MCF 10A (cell line): ENCODE measurements around the gene ATP7B. TPM values are rescaled to one million over a fixed set of nuclear protein-coding genes. Genes with fewer than 3 reads are reported as not detected.

Experiments
- BruUV-seq: library from RNA; stranded (reverse); fragments of 400-500 nt; replicated peaks from 2 replicates; lab custom pipeline; 2021; lab: Mats Ljungman, UMichigan
- CTCF ChIA-PET: fragments of 300-600 bp; sonication (Branson Sonifier 250); formaldehyde crosslinking; extraction: SDS; loops from one replicate; lab custom pipeline; 2021; ENCODE audit warnings: antibody characterized with exemption, inconsistent platforms; lab: Yijun Ruan, JAX
- POLR2A ChIA-PET: fragments of 300-600, 350-650 bp; sonication (Branson Sonifier 250); formaldehyde crosslinking; extraction: SDS; loops from one replicate; lab custom pipeline; 2020; ENCODE audit warnings: antibody characterized with exemption, inconsistent platforms; lab: Yijun Ruan, JAX
- DNase-seq: peaks from one replicate; pipeline ENCODE4 v3.0.0-alpha.2; 2018; ENCODE audit not compliant: unreplicated experiment
- H3K27ac Mint-ChIP-seq: one replicate; pipeline ENCODE4 v1.8.0; 2022; ENCODE audit warnings: mild to moderate bottlenecking, low read depth, mixed read lengths; ENCODE audit not compliant: unreplicated experiment
- H3K27me3 Mint-ChIP-seq: one replicate; pipeline ENCODE4 v1.8.0; 2022; ENCODE audit warnings: mixed read lengths; ENCODE audit not compliant: insufficient read depth, unreplicated experiment
- H3K36me3 Mint-ChIP-seq: one replicate; pipeline ENCODE4 v1.8.0; 2022; ENCODE audit warnings: mild to moderate bottlenecking, moderate library complexity, mixed read lengths; ENCODE audit not compliant: insufficient read depth, unreplicated experiment
- H3K4me1 Mint-ChIP-seq: one replicate; pipeline ENCODE4 v1.8.0; 2022; ENCODE audit warnings: mixed read lengths; ENCODE audit not compliant: insufficient read depth, unreplicated experiment
- H3K4me3 Mint-ChIP-seq: one replicate; pipeline ENCODE4 v1.8.0; 2022; ENCODE audit warnings: mild to moderate bottlenecking, moderate library complexity, mixed read lengths; ENCODE audit not compliant: unreplicated experiment
- H3K9me3 Mint-ChIP-seq: one replicate; pipeline ENCODE4 v1.8.0; 2022; ENCODE audit warnings: mixed read lengths; ENCODE audit not compliant: unreplicated experiment
- intact Hi-C: fragments of 100-400 bp; cut with micrococcal nuclease; formaldehyde crosslinking; loops from 2 replicates; pipeline ENCODE4 v1.14.1; 2022
- total RNA-seq: library from RNA; stranded (reverse); gene quantifications from 2 replicates; pipeline ENCODE4 v1.2.3, GENCODE V29; 2022
- TF ChIP-seq, protein P1 (sequence below): fragments of 200-600 bp; IDR thresholded peaks from one replicate; pipeline ENCODE4 v1.8.0; 2022; ENCODE audit warnings: antibody characterized with exemption, mild to moderate bottlenecking; ENCODE audit not compliant: unreplicated experiment

The ATP7B gene
- total RNA-seq, 1 experiment from 2014 or later: 3.2 TPM

- DNase-seq: no peak
- H3K4me3 Mint-ChIP-seq: no peak overlapping the region
- H3K27ac Mint-ChIP-seq: no peak overlapping the region
- ChIA-PET POLR2A (no interaction called here), CTCF (interaction anchor here (0.6 to 1.1 kb wide), 3 partner anchors 8 to 219 kb away, joined by 3 read pairs; no protein-coding TSS in a partner anchor)
- H3K4me1 Mint-ChIP-seq: no peaks in the 10 kb centered on the region
- H3K36me3 Mint-ChIP-seq: no peaks in the 10 kb centered on the region
- intact Hi-C loops: no loop called here
- TF ChIP-seq, protein P1, sequence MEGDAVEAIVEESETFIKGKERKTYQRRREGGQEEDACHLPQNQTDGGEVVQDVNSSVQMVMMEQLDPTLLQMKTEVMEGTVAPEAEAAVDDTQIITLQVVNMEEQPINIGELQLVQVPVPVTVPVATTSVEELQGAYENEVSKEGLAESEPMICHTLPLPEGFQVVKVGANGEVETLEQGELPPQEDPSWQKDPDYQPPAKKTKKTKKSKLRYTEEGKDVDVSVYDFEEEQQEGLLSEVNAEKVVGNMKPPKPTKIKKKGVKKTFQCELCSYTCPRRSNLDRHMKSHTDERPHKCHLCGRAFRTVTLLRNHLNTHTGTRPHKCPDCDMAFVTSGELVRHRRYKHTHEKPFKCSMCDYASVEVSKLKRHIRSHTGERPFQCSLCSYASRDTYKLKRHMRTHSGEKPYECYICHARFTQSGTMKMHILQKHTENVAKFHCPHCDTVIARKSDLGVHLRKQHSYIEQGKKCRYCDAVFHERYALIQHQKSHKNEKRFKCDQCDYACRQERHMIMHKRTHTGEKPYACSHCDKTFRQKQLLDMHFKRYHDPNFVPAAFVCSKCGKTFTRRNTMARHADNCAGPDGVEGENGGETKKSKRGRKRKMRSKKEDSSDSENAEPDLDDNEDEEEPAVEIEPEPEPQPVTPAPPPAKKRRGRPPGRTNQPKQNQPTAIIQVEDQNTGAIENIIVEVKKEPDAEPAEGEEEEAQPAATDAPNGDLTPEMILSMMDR: no peak
- BruUV-seq: no TSS peak
- no peaks in the 10 kb centered on the region for H3K27me3 Mint-ChIP-seq
- no peaks in the 10 kb centered on the region for H3K9me3 Mint-ChIP-seq
Observed at GRCh38 chr13:51926528-51926885, 84.7 kb downstream of the ATP7B start.

DNA sequence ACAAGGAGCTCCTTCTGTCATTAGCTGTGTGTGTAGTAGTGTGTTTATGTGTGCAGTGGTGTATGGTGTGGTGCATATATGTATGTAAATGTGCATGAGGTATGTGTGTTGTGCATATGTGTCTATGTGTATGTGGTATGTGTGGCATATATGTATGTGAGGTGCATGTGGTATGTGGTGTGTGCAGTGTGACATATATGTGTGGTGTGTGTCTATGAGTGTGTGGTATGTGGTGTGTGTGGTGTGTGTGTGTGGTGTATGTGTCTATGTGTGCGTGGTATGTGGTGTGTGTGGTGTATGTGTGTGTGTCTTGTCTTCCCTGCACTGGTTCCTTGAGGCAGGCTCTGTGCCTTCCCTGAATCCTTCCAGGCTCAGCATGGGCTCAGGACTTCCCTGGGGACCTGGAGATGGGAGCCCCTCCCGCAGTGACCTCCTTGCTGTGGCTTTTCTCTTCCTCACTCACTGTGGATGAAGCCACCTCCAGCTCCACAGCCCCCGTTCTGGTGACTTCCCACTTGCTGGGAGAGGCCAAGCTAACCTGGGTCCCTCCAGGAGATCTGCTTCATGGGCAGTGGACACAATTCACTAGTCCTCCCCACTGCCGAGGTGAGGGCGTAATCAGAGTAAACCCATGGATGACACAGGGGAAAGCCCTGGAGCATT lies 85.3 kb downstream of the ATP7B start:
- Mint-ChIP-seq H3K4me1 (no peaks in the 10 kb centered on the region), H3K36me3 (no peaks in the 10 kb centered on the region), H3K27ac (no peak overlapping the region), H3K9me3 (no peaks in the 10 kb centered on the region), H3K4me3 (no peak overlapping the region), H3K27me3 (no peaks in the 10 kb centered on the region)
- TF ChIP-seq, protein P1: no peak
- CTCF ChIA-PET: interaction anchor here (0.6 to 1.1 kb wide), 5 partner anchors 8 to 867 kb away, joined by 3 read pairs; no protein-coding TSS in a partner anchor
- BruUV-seq: no TSS peak
- POLR2A ChIA-PET: no interaction called here
- DNase-seq: no peak
- intact Hi-C loops: no loop called here

DNA sequence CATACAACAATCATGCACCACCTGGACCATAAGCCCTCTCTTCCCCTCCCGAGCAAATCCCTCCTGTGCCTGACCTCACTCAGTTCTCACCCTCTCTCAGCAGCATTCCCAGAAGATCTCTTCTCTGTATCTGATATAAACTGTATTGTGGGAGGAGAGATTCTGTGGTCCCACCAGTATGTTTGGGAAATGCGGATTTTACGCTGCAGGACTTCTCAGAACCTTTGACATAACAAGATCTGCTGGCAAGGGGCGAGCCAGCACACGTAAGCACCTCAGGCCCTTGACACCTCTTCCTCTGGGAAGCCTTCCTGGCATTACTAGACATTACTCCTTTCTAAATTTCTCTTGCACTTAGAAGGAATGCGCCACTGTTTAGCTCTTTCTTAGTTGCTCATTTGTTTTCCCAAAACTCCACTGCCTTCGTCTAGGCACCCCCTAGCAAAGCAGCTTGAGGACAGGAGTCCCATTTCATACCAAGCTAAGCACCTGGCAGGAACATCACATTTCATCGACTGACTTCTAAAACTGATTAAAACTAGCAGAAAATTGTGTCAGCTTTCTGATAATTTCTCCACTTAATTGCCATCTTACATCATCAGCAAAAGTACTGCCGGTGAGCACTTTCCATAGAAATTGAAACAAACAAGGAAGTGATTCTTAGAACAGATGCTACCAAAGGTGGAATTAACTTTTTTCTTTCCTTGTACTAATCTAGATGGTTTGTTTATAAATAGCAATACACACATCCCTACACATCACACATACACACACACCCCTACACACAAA lies 86.3 kb downstream of the ATP7B start:
- Mint-ChIP-seq H3K27me3 (no peaks in the 10 kb centered on the region), H3K36me3 (no peaks in the 10 kb centered on the region), H3K4me3 (no peak overlapping the region), H3K27ac (no peak overlapping the region), H3K9me3 (no peaks in the 10 kb centered on the region), H3K4me1 (no peaks in the 10 kb centered on the region)
- POLR2A ChIA-PET: no interaction called here
- intact Hi-C loops: no loop called here
- CTCF ChIA-PET: interaction anchor here (1.0 kb wide), 1 partner anchor 12 kb away, joined by 3 read pairs; no protein-coding TSS in a partner anchor
- TF ChIP-seq, protein P1: no peak
- no peak for DNase-seq
- no TSS peak for BruUV-seq

GRCh38 chr13:51923983-51924539 lies 87.2 kb downstream of the ATP7B start:
- H3K27ac Mint-ChIP-seq: no peak overlapping the region
- H3K9me3 Mint-ChIP-seq: no peaks in the 10 kb centered on the region
- TF ChIP-seq, protein P1: peak; percentile 15
- no peak overlapping the region for H3K4me3 Mint-ChIP-seq
- ChIA-PET CTCF (interaction anchor here (0.5 to 6.2 kb wide), 2 partner anchors 29 to 217 kb away, joined by 3 to 21 read pairs; no protein-coding TSS in a partner anchor), POLR2A (no interaction called here)
- H3K36me3 Mint-ChIP-seq: no peaks in the 10 kb centered on the region
- BruUV-seq: no TSS peak
- DNase-seq: peak; percentile 31
- no peaks in the 10 kb centered on the region for H3K4me1 Mint-ChIP-seq
- no peaks in the 10 kb centered on the region for H3K27me3 Mint-ChIP-seq
- intact Hi-C loops: no loop called here
